Neural progenitor cell (in vitro differentiated cells): Measurements from ENCODE around the gene NPRL2. TPM values are rescaled to one million over a fixed set of nuclear protein-coding genes. Genes with fewer than 3 reads are reported as not detected.

Experiments used
- DNase-seq: peaks from one replicate; pipeline ENCODE4 v3.0.0-alpha.2; 2016; ENCODE audit warnings: low spot score
- H2AFZ ChIP-seq: fragments of 200-600 bp; sonication (generic); replicated peaks from 2 replicates; pipeline ENCODE4 v1.6.1; 2016; ENCODE audit warnings: antibody characterized with exemption
- H3F3A ChIP-seq: fragments of 200-600 bp; sonication (generic); 2 replicates; pipeline ENCODE4 v1.6.1; 2016; ENCODE audit warnings: antibody characterized with exemption, low read depth
- H3K27ac ChIP-seq: fragments of 200-600 bp; sonication (generic); 2 replicates; pipeline ENCODE4 v1.5.1; 2016; ENCODE audit warnings: mild to moderate bottlenecking
- H3K27me3 ChIP-seq: fragments of 200-600 bp; sonication (generic); 2 replicates; pipeline ENCODE4 v1.6.1; 2016; ENCODE audit warnings: mild to moderate bottlenecking, moderate library complexity
- H3K36me3 ChIP-seq: fragments of 200-600 bp; sonication (generic); 2 replicates; pipeline ENCODE4 v1.5.1; 2016
- H3K4me1 ChIP-seq: fragments of 200-600 bp; sonication (generic); 2 replicates; pipeline ENCODE4 v1.6.1; 2016; ENCODE audit warnings: mixed run types
- H3K4me2 ChIP-seq: fragments of 200-600 bp; sonication (generic); 2 replicates; pipeline ENCODE4 v1.6.1; 2016
- H3K4me3 ChIP-seq: fragments of 200-600 bp; sonication (generic); 2 replicates; pipeline ENCODE4 v1.5.1; 2016
- H3K79me2 ChIP-seq: fragments of 200-600 bp; sonication (generic); 2 replicates; pipeline ENCODE4 v1.6.1; 2016; ENCODE audit warnings: low read depth
- H3K9ac ChIP-seq: fragments of 200-600 bp; sonication (generic); 2 replicates; pipeline ENCODE4 v1.6.1; 2016
- H3K9me3 ChIP-seq: fragments of 200-600 bp; sonication (generic); 2 replicates; pipeline ENCODE4 v1.5.1; 2016; ENCODE audit warnings: low read depth
- H4K20me1 ChIP-seq: fragments of 200-600 bp; sonication (generic); 2 replicates; pipeline ENCODE4 v1.6.1; 2016; ENCODE audit warnings: low read depth
- H3K27ac Mint-ChIP-seq: 3 replicates; pipeline ENCODE4 v1.8.0; 2021; ENCODE audit warnings: mixed read lengths
- H3K27me3 Mint-ChIP-seq: 2 replicates; pipeline ENCODE4 v1.8.0; 2022; ENCODE audit warnings: low read depth, mild to moderate bottlenecking, inconsistent platforms, moderate library complexity, mixed read lengths; ENCODE audit not compliant: insufficient read depth
- H3K36me3 Mint-ChIP-seq: 3 replicates; pipeline ENCODE4 v1.8.0; 2021; ENCODE audit warnings: mixed read lengths
- H3K4me1 Mint-ChIP-seq: 3 replicates; pipeline ENCODE4 v1.8.0; 2021; ENCODE audit warnings: mixed read lengths
- H3K4me3 Mint-ChIP-seq: 3 replicates; pipeline ENCODE4 v1.8.0; 2021; ENCODE audit warnings: mild to moderate bottlenecking, moderate library complexity, mixed read lengths
- H3K9me3 Mint-ChIP-seq: 3 replicates; pipeline ENCODE4 v1.8.0; 2020; ENCODE audit warnings: mixed read lengths
- EZH2 ChIP-seq: fragments of 200-600 bp; sonication (generic); IDR thresholded peaks from 2 replicates; pipeline ENCODE4 v1.6.1; 2017; ENCODE audit warnings: antibody characterized with exemption, mild to moderate bottlenecking, moderate library complexity
- EZH2phosphoT487 ChIP-seq: fragments of 200-600 bp; sonication (generic); IDR thresholded peaks from 2 replicates; pipeline ENCODE4 v1.6.1; 2017; ENCODE audit warnings: antibody characterized with exemption
- total RNA-seq: library from RNA; depleted of rRNA; stranded (reverse); fragments of >200 nt; gene quantifications from 2 replicates; pipeline ENCODE4 v1.2.3, GENCODE V29; 2015; ENCODE audit warnings: low replicate concordance
- TF ChIP-seq, protein P1 (sequence below): fragments of 200-600 bp; sonication (generic); IDR thresholded peaks from 2 replicates; pipeline ENCODE4 v1.5.1; 2017; ENCODE audit warnings: antibody characterized with exemption, mild to moderate bottlenecking

Gene NPRL2
- total RNA-seq = 15.5 and 35.7 TPM in 2 replicates

GRCh38 chr3:50350527-50351322 lies at the start of gene NPRL2, which contains the start of gene CYB561D2:
TSS of gene NPRL2 (minus strand) at chr3:50350775. CDS start at chr3:50350652, 123 bp downstream.
TSS of gene CYB561D2 (plus strand) at chr3:50350862. CDS start at chr3:50351434, 572 bp downstream.
- H3K36me3 Mint-ChIP-seq = peaks cover 5% of the 10 kb centered on the region
- H3K4me2 ChIP-seq = peak within 1 kb of the TSS; percentile 93
- H3K4me3 ChIP-seq = peak within 1 kb of the TSS; percentile 84
- peaks cover 11% of the 10 kb centered on the region for H3K27me3 Mint-ChIP-seq
- peaks cover 16% of the 10 kb centered on the region for H4K20me1 ChIP-seq
- no peaks in the 10 kb centered on the region for H3K9me3 ChIP-seq
- peaks cover 25% of the 10 kb centered on the region for H3F3A ChIP-seq
- peaks cover 8% of the 10 kb centered on the region for H3K27me3 ChIP-seq
- peaks cover 9% of the 10 kb centered on the region for H3K4me1 ChIP-seq
- TF ChIP-seq, protein P1, sequence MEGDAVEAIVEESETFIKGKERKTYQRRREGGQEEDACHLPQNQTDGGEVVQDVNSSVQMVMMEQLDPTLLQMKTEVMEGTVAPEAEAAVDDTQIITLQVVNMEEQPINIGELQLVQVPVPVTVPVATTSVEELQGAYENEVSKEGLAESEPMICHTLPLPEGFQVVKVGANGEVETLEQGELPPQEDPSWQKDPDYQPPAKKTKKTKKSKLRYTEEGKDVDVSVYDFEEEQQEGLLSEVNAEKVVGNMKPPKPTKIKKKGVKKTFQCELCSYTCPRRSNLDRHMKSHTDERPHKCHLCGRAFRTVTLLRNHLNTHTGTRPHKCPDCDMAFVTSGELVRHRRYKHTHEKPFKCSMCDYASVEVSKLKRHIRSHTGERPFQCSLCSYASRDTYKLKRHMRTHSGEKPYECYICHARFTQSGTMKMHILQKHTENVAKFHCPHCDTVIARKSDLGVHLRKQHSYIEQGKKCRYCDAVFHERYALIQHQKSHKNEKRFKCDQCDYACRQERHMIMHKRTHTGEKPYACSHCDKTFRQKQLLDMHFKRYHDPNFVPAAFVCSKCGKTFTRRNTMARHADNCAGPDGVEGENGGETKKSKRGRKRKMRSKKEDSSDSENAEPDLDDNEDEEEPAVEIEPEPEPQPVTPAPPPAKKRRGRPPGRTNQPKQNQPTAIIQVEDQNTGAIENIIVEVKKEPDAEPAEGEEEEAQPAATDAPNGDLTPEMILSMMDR = no peak
- TF ChIP-seq EZH2phosphoT487 = no peak
- TF ChIP-seq EZH2 = no peak
- H3K27ac ChIP-seq = no peak within 1 kb of the TSS
- H3K36me3 ChIP-seq = no peaks in the 10 kb centered on the region
- H3K79me2 ChIP-seq = peaks cover 12% of the 10 kb centered on the region
- peak within 1 kb of the TSS; percentile 17 for H3K9ac ChIP-seq
- H3K4me1 Mint-ChIP-seq = peaks cover 29% of the 10 kb centered on the region
- H3K27ac Mint-ChIP-seq = peak within 1 kb of the TSS; percentile 9
- H3K9me3 Mint-ChIP-seq = no peaks in the 10 kb centered on the region
- peak within 1 kb of the TSS; percentile 91 for H2AFZ ChIP-seq
- DNase-seq = peak; percentile 95
- H3K4me3 Mint-ChIP-seq = peak within 1 kb of the TSS; percentile 94

DNA sequence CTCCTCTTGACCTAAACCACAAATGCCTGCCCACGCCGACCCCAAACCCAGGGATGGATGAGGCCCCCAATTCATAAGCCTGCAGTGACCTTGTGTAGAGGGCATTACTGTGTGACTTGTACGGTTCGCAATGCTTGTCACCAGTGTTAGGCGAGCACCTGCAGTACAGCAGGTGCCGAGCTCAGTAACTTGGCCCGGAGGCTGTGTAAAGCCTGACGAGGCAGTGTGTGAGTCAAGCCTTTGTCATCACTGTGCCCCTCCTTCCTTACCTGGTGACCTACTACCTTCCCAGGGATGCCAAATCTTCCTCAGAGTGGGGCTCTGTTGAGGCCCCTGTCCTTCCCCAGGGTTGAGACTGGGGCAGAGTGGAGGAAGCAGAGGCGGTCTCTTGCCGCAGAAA lies 45.9 kb upstream of the NPRL2 start:
- Mint-ChIP-seq H3K9me3 (no peaks in the 10 kb centered on the region), H3K27ac (peak overlapping the region; percentile 80)

GRCh38 chr3:50395070-50395860 lies 44.7 kb upstream of the NPRL2 start:
- Histone ChIP-seq H3K36me3 (no peaks in the 10 kb centered on the region), H3K4me1 (peaks cover 4% of the 10 kb centered on the region), H3K4me2 (no peak overlapping the region), H3K9ac (no peak overlapping the region), H3K4me3 (no peak overlapping the region), H4K20me1 (no peaks in the 10 kb centered on the region), H3F3A (no peaks in the 10 kb centered on the region), H3K27me3 (no peaks in the 10 kb centered on the region), H2AFZ (no peak overlapping the region), H3K27ac (no peak overlapping the region), H3K79me2 (no peaks in the 10 kb centered on the region), H3K9me3 (no peaks in the 10 kb centered on the region)
- no peaks in the 10 kb centered on the region for H3K9me3 Mint-ChIP-seq
- peaks cover 9% of the 10 kb centered on the region for H3K4me1 Mint-ChIP-seq
- H3K4me3 Mint-ChIP-seq = no peak overlapping the region
- no peak for TF ChIP-seq EZH2
- no peak for TF ChIP-seq EZH2phosphoT487
- TF ChIP-seq, protein P1 = no peak
- H3K27ac Mint-ChIP-seq = no peak overlapping the region
- DNase-seq = no peak
- peaks cover 8% of the 10 kb centered on the region for H3K27me3 Mint-ChIP-seq
- H3K36me3 Mint-ChIP-seq = no peaks in the 10 kb centered on the region

More for the DNA sequence above, 45.9 kb upstream of the NPRL2 start:
- Histone ChIP-seq H3K4me2 (no peak overlapping the region), H3K4me3 (no peak overlapping the region), H3K4me1 (peaks cover 4% of the 10 kb centered on the region), H4K20me1 (no peaks in the 10 kb centered on the region), H2AFZ (no peak overlapping the region), H3K79me2 (no peaks in the 10 kb centered on the region), H3K27ac (no peak overlapping the region), H3K27me3 (no peaks in the 10 kb centered on the region), H3F3A (no peaks in the 10 kb centered on the region), H3K9ac (no peak overlapping the region), H3K9me3 (no peaks in the 10 kb centered on the region), H3K36me3 (no peaks in the 10 kb centered on the region)
- Mint-ChIP-seq H3K4me1 (peaks cover 9% of the 10 kb centered on the region), H3K36me3 (no peaks in the 10 kb centered on the region), H3K4me3 (no peak overlapping the region), H3K27me3 (peaks cover 6% of the 10 kb centered on the region)
- no peak for DNase-seq
- TF ChIP-seq, protein P1 = no peak
- TF ChIP-seq EZH2phosphoT487 = no peak
- TF ChIP-seq EZH2 = no peak
